MCF 10A (cell line): Measurements from ENCODE around the gene UBAC2. TPM values are rescaled to one million over a fixed set of nuclear protein-coding genes. Genes with fewer than 3 reads are reported as not detected.
A peak's percentile ranks its signal among the peaks of the same experiment; 100 is the strongest.

ENCODE experiments used
- BruUV-seq: library from RNA; stranded (reverse); fragments of 400-500 nt; replicated peaks from 2 replicates; lab custom pipeline; 2021; lab: Mats Ljungman, UMichigan
- CTCF ChIA-PET: fragments of 300-600 bp; sonication (Branson Sonifier 250); formaldehyde crosslinking; extraction: SDS; loops from one replicate; lab custom pipeline; 2021; ENCODE audit warnings: antibody characterized with exemption, inconsistent platforms; lab: Yijun Ruan, JAX
- POLR2A ChIA-PET: fragments of 300-600, 350-650 bp; sonication (Branson Sonifier 250); formaldehyde crosslinking; extraction: SDS; loops from one replicate; lab custom pipeline; 2020; ENCODE audit warnings: antibody characterized with exemption, inconsistent platforms; lab: Yijun Ruan, JAX
- DNase-seq: peaks from one replicate; pipeline ENCODE4 v3.0.0-alpha.2; 2018; ENCODE audit not compliant: unreplicated experiment
- H3K27ac Mint-ChIP-seq: one replicate; pipeline ENCODE4 v1.8.0; 2022; ENCODE audit warnings: mild to moderate bottlenecking, low read depth, mixed read lengths; ENCODE audit not compliant: unreplicated experiment
- H3K27me3 Mint-ChIP-seq: one replicate; pipeline ENCODE4 v1.8.0; 2022; ENCODE audit warnings: mixed read lengths; ENCODE audit not compliant: insufficient read depth, unreplicated experiment
- H3K36me3 Mint-ChIP-seq: one replicate; pipeline ENCODE4 v1.8.0; 2022; ENCODE audit warnings: mild to moderate bottlenecking, moderate library complexity, mixed read lengths; ENCODE audit not compliant: insufficient read depth, unreplicated experiment
- H3K4me1 Mint-ChIP-seq: one replicate; pipeline ENCODE4 v1.8.0; 2022; ENCODE audit warnings: mixed read lengths; ENCODE audit not compliant: insufficient read depth, unreplicated experiment
- H3K4me3 Mint-ChIP-seq: one replicate; pipeline ENCODE4 v1.8.0; 2022; ENCODE audit warnings: mild to moderate bottlenecking, moderate library complexity, mixed read lengths; ENCODE audit not compliant: unreplicated experiment
- H3K9me3 Mint-ChIP-seq: one replicate; pipeline ENCODE4 v1.8.0; 2022; ENCODE audit warnings: mixed read lengths; ENCODE audit not compliant: unreplicated experiment
- intact Hi-C: fragments of 100-400 bp; cut with micrococcal nuclease; formaldehyde crosslinking; loops from 2 replicates; pipeline ENCODE4 v1.14.1; 2022
- total RNA-seq: library from RNA; stranded (reverse); gene quantifications from 2 replicates; pipeline ENCODE4 v1.2.3, GENCODE V29; 2022
- TF ChIP-seq, protein P1 (sequence below): fragments of 200-600 bp; IDR thresholded peaks from one replicate; pipeline ENCODE4 v1.8.0; 2022; ENCODE audit warnings: antibody characterized with exemption, mild to moderate bottlenecking; ENCODE audit not compliant: unreplicated experiment

UBAC2 gene
- total RNA-seq, 1 experiment from 2014 or later: 74.7 TPM

- Mint-ChIP-seq H3K36me3 (no peaks in the 10 kb centered on the region), H3K4me1 (no peaks in the 10 kb centered on the region), H3K9me3 (no peaks in the 10 kb centered on the region), H3K27ac (no peak overlapping the region), H3K4me3 (no peak overlapping the region), H3K27me3 (peaks cover 59% of the 10 kb centered on the region)
- ChIA-PET CTCF (interaction anchor here (1.2 to 2.6 kb wide), 2 partner anchors 9 to 10 kb away, joined by 3 to 11 read pairs; no protein-coding TSS in a partner anchor), POLR2A (interaction anchor here (0.6 kb wide), 1 partner anchor 8 kb away, joined by 4 read pairs; no protein-coding TSS in a partner anchor)
- no TSS peak for BruUV-seq
- TF ChIP-seq, protein P1, sequence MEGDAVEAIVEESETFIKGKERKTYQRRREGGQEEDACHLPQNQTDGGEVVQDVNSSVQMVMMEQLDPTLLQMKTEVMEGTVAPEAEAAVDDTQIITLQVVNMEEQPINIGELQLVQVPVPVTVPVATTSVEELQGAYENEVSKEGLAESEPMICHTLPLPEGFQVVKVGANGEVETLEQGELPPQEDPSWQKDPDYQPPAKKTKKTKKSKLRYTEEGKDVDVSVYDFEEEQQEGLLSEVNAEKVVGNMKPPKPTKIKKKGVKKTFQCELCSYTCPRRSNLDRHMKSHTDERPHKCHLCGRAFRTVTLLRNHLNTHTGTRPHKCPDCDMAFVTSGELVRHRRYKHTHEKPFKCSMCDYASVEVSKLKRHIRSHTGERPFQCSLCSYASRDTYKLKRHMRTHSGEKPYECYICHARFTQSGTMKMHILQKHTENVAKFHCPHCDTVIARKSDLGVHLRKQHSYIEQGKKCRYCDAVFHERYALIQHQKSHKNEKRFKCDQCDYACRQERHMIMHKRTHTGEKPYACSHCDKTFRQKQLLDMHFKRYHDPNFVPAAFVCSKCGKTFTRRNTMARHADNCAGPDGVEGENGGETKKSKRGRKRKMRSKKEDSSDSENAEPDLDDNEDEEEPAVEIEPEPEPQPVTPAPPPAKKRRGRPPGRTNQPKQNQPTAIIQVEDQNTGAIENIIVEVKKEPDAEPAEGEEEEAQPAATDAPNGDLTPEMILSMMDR: no peak
- intact Hi-C loops: no loop called here
- DNase-seq: no peak
Measured at GRCh38 chr13:99426426-99426825, 225.8 kb downstream of the UBAC2 start.

DNA sequence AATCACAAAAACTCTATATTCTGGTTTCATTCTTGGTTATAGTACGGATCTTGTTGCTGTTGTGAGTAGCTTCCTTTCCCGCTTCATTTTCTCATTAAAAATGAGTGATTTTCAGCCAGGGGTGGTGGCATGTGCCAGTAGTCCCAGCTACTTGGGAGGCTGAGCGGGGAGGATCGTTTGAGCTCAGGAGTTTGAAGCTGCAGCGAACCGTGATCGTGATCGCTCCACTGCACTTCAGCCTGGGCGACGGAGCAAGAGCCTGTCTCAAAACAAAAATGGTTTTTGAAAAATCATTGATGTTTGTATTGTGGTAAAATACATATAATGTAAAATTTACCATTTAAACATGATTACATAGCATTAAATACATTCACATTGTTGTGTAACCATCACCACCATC is 229.0 kb downstream of the UBAC2 start:
- ChIA-PET POLR2A (no interaction called here), CTCF (interaction anchor here (0.7 kb wide), 1 partner anchor 346 kb away, joined by 4 read pairs; no protein-coding TSS in a partner anchor)
- no TSS peak for BruUV-seq
- no peaks in the 10 kb centered on the region for H3K9me3 Mint-ChIP-seq
- TF ChIP-seq, protein P1: no peak
- intact Hi-C loops: no loop called here
- DNase-seq: no peak
- H3K27ac Mint-ChIP-seq: no peak overlapping the region
- no peaks in the 10 kb centered on the region for H3K36me3 Mint-ChIP-seq
- peaks cover 10% of the 10 kb centered on the region for H3K4me1 Mint-ChIP-seq
- no peak overlapping the region for H3K4me3 Mint-ChIP-seq
- H3K27me3 Mint-ChIP-seq: peaks cover 28% of the 10 kb centered on the region

DNA sequence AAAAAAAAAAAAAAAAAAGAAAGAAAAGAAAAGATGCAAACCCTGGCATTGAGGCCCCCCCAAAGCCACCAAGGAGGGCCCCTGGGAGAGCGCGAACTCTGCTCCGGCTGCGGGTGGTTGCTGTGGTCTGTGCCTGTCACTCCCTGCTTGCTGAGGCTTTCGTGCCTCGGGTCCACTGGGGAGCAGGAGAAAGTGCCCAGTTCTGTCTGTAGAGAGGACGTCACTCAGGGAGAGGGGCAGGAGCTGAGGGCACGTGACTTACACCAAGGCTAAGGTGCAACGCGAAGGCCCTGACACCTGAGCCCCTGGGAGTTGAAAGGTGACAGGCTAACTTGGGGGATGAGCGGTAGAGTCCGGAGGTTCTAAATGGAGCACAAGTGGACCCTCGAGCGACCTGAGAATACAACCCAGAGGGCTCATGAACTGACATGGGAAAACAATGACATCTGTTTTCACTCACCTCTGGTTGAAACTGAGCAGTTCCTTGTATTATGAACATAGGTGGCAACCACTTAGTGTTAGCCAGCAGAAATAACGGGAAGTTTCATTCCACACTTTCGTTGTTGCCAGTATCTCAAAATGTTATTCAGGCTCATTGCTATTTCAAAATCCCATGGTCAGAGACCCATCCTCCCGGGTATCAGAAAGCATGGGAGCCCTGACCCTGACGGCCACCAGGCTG is 231.4 kb downstream of the UBAC2 start:
- TF ChIP-seq, protein P1: no peak
- Mint-ChIP-seq H3K36me3 (peaks cover 6% of the 10 kb centered on the region), H3K27ac (no peak overlapping the region), H3K4me1 (peaks cover 18% of the 10 kb centered on the region), H3K9me3 (no peaks in the 10 kb centered on the region), H3K27me3 (peaks cover 15% of the 10 kb centered on the region), H3K4me3 (peak overlapping the region; percentile 43)
- POLR2A ChIA-PET: no interaction called here
- BruUV-seq: no TSS peak
- no peak for DNase-seq
- intact Hi-C loops: no loop called here
- CTCF ChIA-PET: no interaction called here

DNA sequence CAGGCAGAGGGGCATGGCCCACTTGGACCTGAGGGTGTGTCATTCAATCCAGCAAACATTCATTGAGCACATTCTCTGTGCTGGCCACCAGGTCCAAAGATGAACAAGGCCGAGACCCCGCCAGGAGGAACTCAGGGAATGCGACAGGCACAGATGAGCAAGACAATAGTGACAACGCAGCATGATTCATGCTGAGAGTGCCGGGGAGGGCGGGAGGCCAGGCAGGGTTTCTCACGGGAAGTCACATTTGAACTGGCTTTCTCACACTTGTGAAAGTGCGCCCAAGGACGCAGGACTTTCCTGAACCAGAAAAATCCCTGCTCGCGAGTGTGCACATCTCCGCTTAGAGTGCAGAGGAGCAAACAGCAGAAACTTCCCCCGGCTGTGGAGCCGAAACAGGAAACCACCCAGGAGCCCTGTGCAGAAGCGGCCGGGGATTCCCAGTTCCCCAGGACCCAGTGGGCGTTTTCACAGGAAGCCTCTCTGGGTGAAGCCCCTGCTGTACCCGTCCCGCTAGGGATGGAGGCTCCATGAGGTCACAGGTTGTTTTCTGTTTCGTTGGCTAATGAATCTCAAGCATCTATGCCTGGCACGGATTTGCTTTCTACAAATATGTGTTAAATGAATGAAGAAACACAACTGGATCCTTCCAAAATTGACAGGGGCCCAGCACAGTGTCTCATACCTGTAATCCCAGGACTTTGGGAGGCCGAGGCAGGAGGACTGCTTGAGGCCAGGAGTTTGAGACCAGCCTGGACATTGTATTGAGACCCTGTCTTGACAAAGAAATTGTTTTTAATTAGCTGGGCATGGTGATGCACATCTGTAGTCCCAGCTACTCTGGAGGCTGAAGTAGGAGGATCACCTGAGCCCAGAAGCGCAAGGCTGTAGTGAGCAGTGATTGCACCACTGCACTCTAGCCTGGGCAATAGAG is 232.2 kb downstream of the UBAC2 start:
- Mint-ChIP-seq H3K9me3 (no peaks in the 10 kb centered on the region), H3K27me3 (peaks cover 7% of the 10 kb centered on the region), H3K4me3 (peak overlapping the region; percentile 43), H3K4me1 (peaks cover 18% of the 10 kb centered on the region), H3K27ac (no peak overlapping the region), H3K36me3 (peaks cover 6% of the 10 kb centered on the region)
- intact Hi-C loops: no loop called here
- POLR2A ChIA-PET: no interaction called here
- peak; percentile 75 for DNase-seq
- TF ChIP-seq, protein P1: no peak
- CTCF ChIA-PET: interaction anchor here (1.6 to 5.6 kb wide), 3 partner anchors 17 to 256 kb away, joined by 5 to 167 read pairs (median 66); no protein-coding TSS in a partner anchor
- no TSS peak for BruUV-seq
